HEK293 (cell line): ENCODE results near the gene OTOR.

Experiments
- ZBTB8A ChIP-seq: fragments of 450-650 bp; formaldehyde crosslinking; IDR thresholded peaks from 2 replicates; pipeline ENCODE4 v1.5.1; 2016; ENCODE audit warnings: missing biosample characterization, missing genetic modification characterization
- ZEB2 ChIP-seq: fragments of 450-650 bp; formaldehyde crosslinking; IDR thresholded peaks from 2 replicates; pipeline ENCODE4 v1.5.1; 2016; ENCODE audit warnings: missing biosample characterization, missing genetic modification characterization
- ZNF223 ChIP-seq: fragments of 450-650 bp; formaldehyde crosslinking; IDR thresholded peaks from 2 replicates; pipeline ENCODE4 v1.5.1; 2016; ENCODE audit warnings: missing biosample characterization, missing genetic modification characterization
- ZNF23 ChIP-seq: fragments of 450-650 bp; formaldehyde crosslinking; IDR thresholded peaks from 2 replicates; pipeline ENCODE4 v1.5.1; 2016; ENCODE audit warnings: missing biosample characterization, missing genetic modification characterization, borderline replicate concordance
- ZNF24 ChIP-seq: fragments of 450-650 bp; formaldehyde crosslinking; IDR thresholded peaks from 2 replicates; pipeline ENCODE4 v1.5.1; 2016; ENCODE audit warnings: missing biosample characterization, missing genetic modification characterization
- ZNF701 ChIP-seq: fragments of 450-650 bp; formaldehyde crosslinking; IDR thresholded peaks from 2 replicates; pipeline ENCODE4 v1.5.1; 2016; ENCODE audit warnings: missing biosample characterization, missing genetic modification characterization
- TF ChIP-seq, protein P1 (sequence below): fragments of 450-650 bp; formaldehyde crosslinking; IDR thresholded peaks from 2 replicates; pipeline ENCODE4 v1.5.1; 2016; ENCODE audit warnings: missing biosample characterization, missing genetic modification characterization
- TF ChIP-seq, protein P2 (sequence below): fragments of 450-650 bp; formaldehyde crosslinking; IDR thresholded peaks from 2 replicates; pipeline ENCODE4 v1.5.1; 2016; ENCODE audit warnings: missing biosample characterization, missing genetic modification characterization
- TF ChIP-seq, protein P3 (sequence below): fragments of 450-650 bp; formaldehyde crosslinking; IDR thresholded peaks from 2 replicates; pipeline ENCODE4 v1.5.1; 2016; ENCODE audit warnings: missing biosample characterization, missing genetic modification characterization, low read depth

DNA sequence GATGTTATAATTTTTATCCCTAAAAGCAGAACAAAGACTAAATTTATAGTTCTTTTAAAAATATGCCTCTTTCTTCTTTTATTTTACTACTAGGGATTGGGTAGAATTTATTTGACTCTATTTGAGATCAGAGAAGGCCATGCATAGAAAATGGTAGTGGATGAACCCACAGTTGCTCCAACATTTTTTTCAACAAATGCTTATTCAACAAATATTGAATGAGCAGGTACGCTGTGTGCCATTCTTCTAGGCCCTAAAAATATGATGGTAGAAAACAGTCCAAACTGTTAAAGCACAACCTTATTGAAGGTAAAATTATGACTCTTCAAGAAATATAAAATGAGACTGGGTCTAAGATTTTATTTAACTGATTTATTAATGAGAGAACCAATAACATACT, 30.0 kb downstream of the OTOR start:
- TF ChIP-seq, protein P1, sequence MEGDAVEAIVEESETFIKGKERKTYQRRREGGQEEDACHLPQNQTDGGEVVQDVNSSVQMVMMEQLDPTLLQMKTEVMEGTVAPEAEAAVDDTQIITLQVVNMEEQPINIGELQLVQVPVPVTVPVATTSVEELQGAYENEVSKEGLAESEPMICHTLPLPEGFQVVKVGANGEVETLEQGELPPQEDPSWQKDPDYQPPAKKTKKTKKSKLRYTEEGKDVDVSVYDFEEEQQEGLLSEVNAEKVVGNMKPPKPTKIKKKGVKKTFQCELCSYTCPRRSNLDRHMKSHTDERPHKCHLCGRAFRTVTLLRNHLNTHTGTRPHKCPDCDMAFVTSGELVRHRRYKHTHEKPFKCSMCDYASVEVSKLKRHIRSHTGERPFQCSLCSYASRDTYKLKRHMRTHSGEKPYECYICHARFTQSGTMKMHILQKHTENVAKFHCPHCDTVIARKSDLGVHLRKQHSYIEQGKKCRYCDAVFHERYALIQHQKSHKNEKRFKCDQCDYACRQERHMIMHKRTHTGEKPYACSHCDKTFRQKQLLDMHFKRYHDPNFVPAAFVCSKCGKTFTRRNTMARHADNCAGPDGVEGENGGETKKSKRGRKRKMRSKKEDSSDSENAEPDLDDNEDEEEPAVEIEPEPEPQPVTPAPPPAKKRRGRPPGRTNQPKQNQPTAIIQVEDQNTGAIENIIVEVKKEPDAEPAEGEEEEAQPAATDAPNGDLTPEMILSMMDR, result no peak
- TF ChIP-seq ZBTB8A (tag by site-specific recombination) (no peak), ZNF701 (tag by site-specific recombination) (no peak), ZNF24 (tag by site-specific recombination) (no peak), ZNF23 (tag by site-specific recombination) (no peak), ZNF223 (tag by site-specific recombination) (no peak), ZEB2 (tag by site-specific recombination) (no peak)
- TF ChIP-seq, protein P2, sequence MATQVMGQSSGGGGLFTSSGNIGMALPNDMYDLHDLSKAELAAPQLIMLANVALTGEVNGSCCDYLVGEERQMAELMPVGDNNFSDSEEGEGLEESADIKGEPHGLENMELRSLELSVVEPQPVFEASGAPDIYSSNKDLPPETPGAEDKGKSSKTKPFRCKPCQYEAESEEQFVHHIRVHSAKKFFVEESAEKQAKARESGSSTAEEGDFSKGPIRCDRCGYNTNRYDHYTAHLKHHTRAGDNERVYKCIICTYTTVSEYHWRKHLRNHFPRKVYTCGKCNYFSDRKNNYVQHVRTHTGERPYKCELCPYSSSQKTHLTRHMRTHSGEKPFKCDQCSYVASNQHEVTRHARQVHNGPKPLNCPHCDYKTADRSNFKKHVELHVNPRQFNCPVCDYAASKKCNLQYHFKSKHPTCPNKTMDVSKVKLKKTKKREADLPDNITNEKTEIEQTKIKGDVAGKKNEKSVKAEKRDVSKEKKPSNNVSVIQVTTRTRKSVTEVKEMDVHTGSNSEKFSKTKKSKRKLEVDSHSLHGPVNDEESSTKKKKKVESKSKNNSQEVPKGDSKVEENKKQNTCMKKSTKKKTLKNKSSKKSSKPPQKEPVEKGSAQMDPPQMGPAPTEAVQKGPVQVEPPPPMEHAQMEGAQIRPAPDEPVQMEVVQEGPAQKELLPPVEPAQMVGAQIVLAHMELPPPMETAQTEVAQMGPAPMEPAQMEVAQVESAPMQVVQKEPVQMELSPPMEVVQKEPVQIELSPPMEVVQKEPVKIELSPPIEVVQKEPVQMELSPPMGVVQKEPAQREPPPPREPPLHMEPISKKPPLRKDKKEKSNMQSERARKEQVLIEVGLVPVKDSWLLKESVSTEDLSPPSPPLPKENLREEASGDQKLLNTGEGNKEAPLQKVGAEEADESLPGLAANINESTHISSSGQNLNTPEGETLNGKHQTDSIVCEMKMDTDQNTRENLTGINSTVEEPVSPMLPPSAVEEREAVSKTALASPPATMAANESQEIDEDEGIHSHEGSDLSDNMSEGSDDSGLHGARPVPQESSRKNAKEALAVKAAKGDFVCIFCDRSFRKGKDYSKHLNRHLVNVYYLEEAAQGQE, result no peak
- TF ChIP-seq, protein P3, sequence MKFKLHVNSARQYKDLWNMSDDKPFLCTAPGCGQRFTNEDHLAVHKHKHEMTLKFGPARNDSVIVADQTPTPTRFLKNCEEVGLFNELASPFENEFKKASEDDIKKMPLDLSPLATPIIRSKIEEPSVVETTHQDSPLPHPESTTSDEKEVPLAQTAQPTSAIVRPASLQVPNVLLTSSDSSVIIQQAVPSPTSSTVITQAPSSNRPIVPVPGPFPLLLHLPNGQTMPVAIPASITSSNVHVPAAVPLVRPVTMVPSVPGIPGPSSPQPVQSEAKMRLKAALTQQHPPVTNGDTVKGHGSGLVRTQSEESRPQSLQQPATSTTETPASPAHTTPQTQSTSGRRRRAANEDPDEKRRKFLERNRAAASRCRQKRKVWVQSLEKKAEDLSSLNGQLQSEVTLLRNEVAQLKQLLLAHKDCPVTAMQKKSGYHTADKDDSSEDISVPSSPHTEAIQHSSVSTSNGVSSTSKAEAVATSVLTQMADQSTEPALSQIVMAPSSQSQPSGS (tag by site-specific recombination), result no peak
